Renal cortex interstitium (tissue), 15 donors: ENCODE results near the gene INA. TPM values are rescaled to one million over a fixed set of nuclear protein-coding genes. Genes with fewer than 3 reads are reported as not detected.
"Not testable (repeated sequence)": the region's sequence is repeated elsewhere in the genome, so short reads cannot be mapped to it uniquely, and the experiment has no call there.

Experiments
- DNase-seq, 11 donors: peaks; one replicate each; pipeline ENCODE4 v3.0.0-alpha.2; 2013; ENCODE audit warnings: low read depth in 9 of 11, low spot score in 4 of 11; ENCODE audit errors: extremely low read depth in 1 of 11
- long read RNA-seq, 16 experiments: transcript quantifications; one replicate each; lab custom pipeline, GENCODE V29; 2026
- polyA plus RNA-seq, 3 donors: library from polyadenylated mRNA; unstranded; fragments of 120-200 nt; gene quantifications; one replicate each; pipeline ENCODE4 v1.2.1, GENCODE V29; 2013; ENCODE audit not compliant: insufficient read length in 3 of 3

The INA gene
- 1 to 10 TPM in 1 of 3 donors, under 1 TPM in 2; 0.54 to 1.1 (median 0.64) TPM for polyA plus RNA-seq
- long read RNA-seq, donor 1: 0 reads
- long read RNA-seq, donor 2, partial matches to known transcripts: 0 of 1 reads
- long read RNA-seq, donor 2, other reads (novel, unspliced or antisense): 0 of 1 reads
- long read RNA-seq, donor 3: 0 reads
- long read RNA-seq, donor 4, partial matches to known transcripts: 0 of 1 reads
- long read RNA-seq, donor 4, other reads (novel, unspliced or antisense): 0 of 1 reads
- long read RNA-seq, donor 5: 0 reads
- long read RNA-seq, donor 6: 0 reads
- long read RNA-seq, donor 7: 0 reads
- long read RNA-seq, donor 8: 0 reads
- long read RNA-seq, donor 9: 0 reads
- long read RNA-seq, donor 10: 0 reads
- long read RNA-seq, donor 11: 0 reads
- long read RNA-seq, donor 12: 0 reads
- long read RNA-seq, donor 13: 0 reads
- long read RNA-seq, donor 14: 0 reads
- long read RNA-seq, donor 15: 0 reads
- long read RNA-seq, donor 16: 0 reads

- peak in 10 of 11 donors; percentile 25 to 66 (median 54) for DNase-seq
Observed at GRCh38 chr10:103276896-103277712, at the start of gene INA. Gene INA (plus strand): TSS chr10:103277138. CDS start chr10:103277212, 74 bp downstream.

GRCh38 chr10:103227416-103227815, 49.5 kb upstream of the INA start:
- no peak for DNase-seq

- DNase-seq: peak in 4 of 11 donors; percentile 31 to 61 (median 44)
Observed at GRCh38 chr10:103231047-103231551, 45.8 kb upstream of the INA start.

- DNase-seq: no peak
Observed at GRCh38 chr10:103232131-103232673, 44.7 kb upstream of the INA start.

GRCh38 chr10:103232772-103233488, 44.0 kb upstream of the INA start:
- DNase-seq: no peak

GRCh38 chr10:103235775-103236174, 41.2 kb upstream of the INA start:
- DNase-seq: no peak

- DNase-seq: no peak
Observed at GRCh38 chr10:103238506-103239252, 38.3 kb upstream of the INA start.

GRCh38 chr10:103241262-103242011, 35.5 kb upstream of the INA start:
- DNase-seq: peak in 2 of 11 donors; percentile 43 to 63

GRCh38 chr10:103244666-103245271, 32.2 kb upstream of the INA start:
- peak in 9 of 11 donors; percentile 49 to 77 (median 59) for DNase-seq

- not testable (repeated sequence) for DNase-seq
Observed at GRCh38 chr10:103245587-103245986, 31.4 kb upstream of the INA start, which contains the start of gene RPEL1. Gene RPEL1 (plus strand): TSS chr10:103245887. CDS start chr10:103245997, 110 bp downstream.

- no peak for DNase-seq
Observed at GRCh38 chr10:103246324-103246723, 30.6 kb upstream of the INA start.

GRCh38 chr10:103254113-103254512, 22.8 kb upstream of the INA start:
- no peak for DNase-seq

- DNase-seq: no peak
Observed at GRCh38 chr10:103254538-103255325, 22.2 kb upstream of the INA start.

- DNase-seq: no peak
Observed at GRCh38 chr10:103256613-103257012, 20.3 kb upstream of the INA start.

GRCh38 chr10:103257812-103258211, 19.1 kb upstream of the INA start:
- DNase-seq: no peak

- not testable (repeated sequence) for DNase-seq
Observed at GRCh38 chr10:103258928-103259327, 18.0 kb upstream of the INA start.
